Measurements from ENCODE around the gene ALCAM.
A peak's percentile ranks its signal among the peaks of the same experiment; 100 is the strongest.
"Not testable (repeated sequence)": the region's sequence is repeated elsewhere in the genome, so short reads cannot be mapped to it uniquely, and the experiment has no call there.

ALCAM gene

DNA sequence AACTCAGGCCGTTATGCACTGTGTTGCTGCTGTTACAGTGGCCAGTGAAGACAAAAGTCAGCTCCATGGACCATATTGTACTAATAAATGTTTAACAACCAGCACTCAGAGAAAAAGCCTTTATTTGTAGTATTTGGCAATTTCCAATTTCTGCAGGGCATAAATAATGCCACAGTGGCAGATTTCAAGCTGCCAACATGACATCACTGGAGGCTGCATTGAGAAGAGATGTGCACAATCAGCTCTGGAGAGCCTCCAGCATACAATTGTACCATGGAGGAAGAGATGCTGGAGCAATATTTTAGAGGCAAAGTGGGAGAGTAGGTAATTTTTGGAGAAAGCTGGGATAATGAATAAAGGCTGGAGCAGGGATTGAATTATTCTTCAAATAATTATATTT lies 9.7 kb upstream of the ALCAM start:
- DNase-seq, result no peak

DNA sequence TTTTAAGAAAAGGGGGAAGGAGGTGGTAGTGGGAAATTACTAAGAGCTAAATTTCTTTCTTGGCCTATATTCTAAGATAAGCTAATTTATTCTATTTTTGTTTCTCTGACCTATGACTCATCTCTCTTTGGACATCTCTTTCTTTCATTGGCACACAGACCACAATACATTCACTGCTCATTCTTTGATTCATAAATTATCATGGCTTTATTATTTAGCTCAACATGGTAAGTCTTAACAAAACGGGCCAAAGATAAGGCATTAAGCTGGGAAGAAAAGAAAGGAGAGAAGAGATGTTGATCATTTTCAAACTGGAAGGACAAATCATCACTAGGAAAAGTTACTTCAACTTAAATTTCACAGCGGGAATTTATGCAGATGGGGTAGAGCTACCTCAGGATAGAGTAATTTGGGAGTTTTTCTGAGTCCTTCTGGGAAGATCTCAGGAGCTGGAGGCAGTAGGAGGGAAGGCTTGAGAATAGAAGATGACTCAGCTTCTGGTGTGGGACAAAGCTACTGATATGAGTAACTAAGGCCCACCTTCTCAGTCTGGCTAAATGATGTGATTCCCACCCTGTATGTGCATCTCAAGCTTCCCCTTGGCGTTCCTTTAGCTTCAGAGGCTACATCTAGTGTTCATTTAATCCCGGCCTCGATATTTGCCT lies 7.5 kb upstream of the ALCAM start:
- no peak for DNase-seq

- DNase-seq, result no peak
These were observed 6.7 kb upstream of the ALCAM start for GRCh38 chr3:105360003-105360402.

GRCh38 chr3:105362021-105362665 lies 4.6 kb upstream of the ALCAM start:
- DNase-seq, result no peak

DNA sequence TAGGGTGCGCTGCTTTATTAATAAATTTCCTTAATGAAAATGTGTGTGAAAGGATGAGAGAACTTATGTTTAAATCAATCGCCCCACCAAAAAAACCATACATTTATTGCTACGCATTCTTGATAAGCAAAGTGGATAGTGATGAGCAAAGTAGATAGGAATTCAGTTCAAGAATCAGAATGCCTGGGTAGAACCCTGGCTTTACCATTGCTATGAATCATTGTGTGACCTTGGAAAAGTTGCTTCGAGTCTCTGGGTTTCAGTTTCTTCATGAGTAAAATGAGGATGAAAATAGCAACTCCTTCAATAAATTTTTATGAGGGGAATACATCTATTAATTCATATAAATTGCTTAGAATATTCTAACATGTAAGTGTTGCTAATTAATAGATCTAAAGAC lies 2.6 kb upstream of the ALCAM start:
- no peak for DNase-seq

- no peak for DNase-seq
These were observed 1.7 kb upstream of the ALCAM start for GRCh38 chr3:105365081-105365390.

GRCh38 chr3:105365391-105366325 lies 1.1 kb upstream of the ALCAM start:
- DNase-seq, result peak in 1 of 2 experiments; percentile 31

DNA sequence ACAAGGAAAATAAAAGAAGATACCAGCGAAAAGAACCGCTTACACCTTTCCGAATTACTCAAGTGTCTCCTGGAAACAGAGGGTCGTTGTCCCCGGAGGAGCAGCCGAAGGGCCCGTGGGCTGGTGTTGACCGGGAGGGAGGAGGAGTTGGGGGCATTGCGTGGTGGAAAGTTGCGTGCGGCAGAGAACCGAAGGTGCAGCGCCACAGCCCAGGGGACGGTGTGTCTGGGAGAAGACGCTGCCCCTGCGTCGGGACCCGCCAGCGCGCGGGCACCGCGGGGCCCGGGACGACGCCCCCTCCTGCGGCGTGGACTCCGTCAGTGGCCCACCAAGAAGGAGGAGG lies 325 bp downstream of the ALCAM start:
- no peak for DNase-seq

DNA sequence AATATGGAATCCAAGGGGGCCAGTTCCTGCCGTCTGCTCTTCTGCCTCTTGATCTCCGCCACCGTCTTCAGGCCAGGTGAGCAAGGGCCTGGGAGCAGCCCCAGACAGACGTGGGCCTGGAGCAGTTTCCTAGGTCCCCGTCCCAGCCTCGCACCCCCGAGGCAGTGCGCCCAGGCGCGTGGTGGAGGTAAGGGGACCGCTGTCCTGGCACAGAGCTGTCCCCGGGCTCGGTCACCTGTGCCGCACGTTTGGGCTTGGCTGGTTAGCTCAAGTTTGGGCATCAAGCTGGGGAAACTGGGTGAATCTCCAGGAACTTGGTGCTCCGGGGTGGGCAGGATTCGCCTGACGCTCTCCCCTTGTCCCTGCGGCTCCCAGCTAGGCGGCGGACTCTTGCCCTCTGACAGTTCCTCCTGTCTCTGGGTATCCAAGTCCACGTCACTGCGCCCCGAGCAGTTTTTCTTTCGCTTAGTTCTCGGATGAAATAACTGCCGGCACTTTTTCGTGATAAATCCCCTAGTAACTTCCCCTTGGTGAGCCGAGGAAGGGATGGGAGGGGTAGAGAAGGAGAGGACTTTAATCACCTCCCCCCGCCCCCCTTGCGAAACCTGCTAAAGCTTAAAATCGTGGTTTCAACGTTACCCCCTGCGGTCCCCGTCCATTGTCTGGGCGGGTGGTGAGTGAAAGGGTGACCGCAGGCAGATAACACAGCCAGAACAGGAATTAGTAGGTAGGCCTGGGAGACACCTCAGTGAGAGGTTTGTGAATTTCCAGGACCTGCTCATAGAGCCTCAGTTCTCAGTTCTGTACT lies 901 bp downstream of the ALCAM start:
- DNase-seq, result peak in 1 of 2 experiments; percentile 25

- DNase-seq, result peak in 1 of 2 experiments; percentile 38
These were observed 2.1 kb downstream of the ALCAM start for GRCh38 chr3:105368566-105369499.

DNA sequence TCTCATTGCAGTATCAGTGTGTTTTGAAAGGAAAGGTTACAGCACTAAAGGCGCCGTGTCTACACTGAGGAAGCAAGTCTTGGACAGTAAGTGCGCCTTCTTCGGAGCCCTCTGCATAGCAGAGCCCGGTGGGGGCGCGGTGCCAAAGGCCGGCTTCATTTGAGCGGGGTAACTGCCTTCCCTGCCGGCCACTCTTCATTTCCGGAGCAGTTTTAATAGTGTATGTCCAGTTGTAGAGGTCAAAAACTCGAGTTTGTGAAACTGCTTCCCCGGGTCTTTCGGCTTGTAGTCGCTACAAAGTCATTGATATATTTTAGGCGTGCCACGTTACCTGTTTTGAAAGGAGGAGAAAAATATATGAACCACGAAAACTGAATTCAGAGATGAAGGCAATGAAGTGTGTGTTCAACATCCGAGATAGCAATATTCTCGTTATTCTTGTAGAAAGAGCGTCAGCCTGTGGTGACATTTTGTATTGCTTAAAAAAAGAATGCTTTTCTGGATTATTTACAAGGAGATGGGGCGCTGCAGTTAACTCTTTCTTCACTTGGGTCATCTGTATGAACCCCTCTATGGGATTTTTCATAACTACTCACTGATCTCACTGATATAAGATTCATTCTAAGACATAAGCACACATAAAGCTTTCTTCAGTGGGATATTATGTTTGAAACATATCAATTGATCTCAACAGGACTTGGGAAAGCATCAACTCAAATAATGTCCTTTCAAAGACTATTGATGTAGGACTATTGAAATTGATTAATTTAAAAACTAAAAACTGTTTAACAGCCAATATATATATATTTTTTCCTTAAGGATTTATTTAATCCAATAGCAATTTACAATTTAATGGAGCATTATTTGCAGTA lies 3.0 kb downstream of the ALCAM start:
- DNase-seq, result peak; percentile 28 to 74

GRCh38 chr3:105373383-105373782 lies 6.7 kb downstream of the ALCAM start:
- DNase-seq, result no peak

GRCh38 chr3:105375750-105376511 lies 9.2 kb downstream of the ALCAM start:
- no peak for DNase-seq

DNA sequence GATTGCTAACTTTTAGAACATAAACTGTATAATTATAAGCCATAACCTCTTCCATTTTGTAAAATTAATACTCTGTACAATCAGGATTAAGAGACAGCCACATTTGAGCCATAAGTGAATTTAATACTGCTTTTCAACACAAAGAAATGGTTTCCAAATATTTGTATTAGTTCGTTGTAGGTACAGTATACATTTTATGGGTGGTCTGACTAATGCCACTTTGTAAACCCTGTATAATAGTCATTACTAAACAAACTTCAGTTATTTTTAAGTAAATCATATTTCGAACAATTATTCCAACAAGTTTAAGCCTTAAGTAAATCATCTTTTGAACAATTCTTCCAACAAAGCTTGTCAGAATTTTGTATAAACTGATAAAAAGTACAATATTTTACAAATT lies 11.0 kb downstream of the ALCAM start:
- no peak for DNase-seq

GRCh38 chr3:105385179-105385578 lies 18.5 kb downstream of the ALCAM start:
- DNase-seq, result no peak

DNA sequence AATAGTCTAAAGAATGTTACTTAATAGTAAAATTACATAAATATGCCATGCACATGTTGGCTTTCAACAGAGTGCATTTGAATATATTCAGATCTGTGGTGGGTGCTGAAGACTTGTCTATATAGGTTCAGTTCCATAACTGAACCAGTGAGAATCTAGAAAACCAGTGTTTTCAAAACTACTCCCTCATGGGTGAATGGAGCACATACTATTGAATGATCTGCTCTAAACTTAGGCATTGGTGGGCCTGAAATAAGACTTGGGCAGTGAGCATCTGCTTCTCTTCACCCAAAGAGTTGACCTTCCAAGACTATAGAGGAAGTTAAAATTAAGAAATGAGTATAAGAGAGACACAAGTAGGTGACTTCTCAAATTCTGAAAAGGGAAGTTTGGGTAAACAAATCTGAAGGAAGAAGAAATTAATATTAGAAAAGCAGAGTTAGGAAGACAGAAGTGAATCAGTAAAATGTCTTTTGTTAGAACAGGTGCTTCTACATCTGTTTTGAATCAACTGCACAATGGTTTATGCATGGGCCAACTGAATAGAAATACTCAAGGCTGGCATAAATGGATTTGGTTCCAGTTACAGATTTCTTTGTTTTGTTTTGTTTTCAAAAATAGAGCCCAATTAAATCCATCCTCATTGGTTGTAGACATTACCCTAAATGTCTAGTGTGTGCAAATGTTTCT lies 19.3 kb downstream of the ALCAM start:
- DNase-seq, result no peak

- no peak for DNase-seq
These were observed 20.5 kb downstream of the ALCAM start for GRCh38 chr3:105387122-105387751.

GRCh38 chr3:105388176-105388575 lies 21.5 kb downstream of the ALCAM start:
- DNase-seq, result no peak

DNA sequence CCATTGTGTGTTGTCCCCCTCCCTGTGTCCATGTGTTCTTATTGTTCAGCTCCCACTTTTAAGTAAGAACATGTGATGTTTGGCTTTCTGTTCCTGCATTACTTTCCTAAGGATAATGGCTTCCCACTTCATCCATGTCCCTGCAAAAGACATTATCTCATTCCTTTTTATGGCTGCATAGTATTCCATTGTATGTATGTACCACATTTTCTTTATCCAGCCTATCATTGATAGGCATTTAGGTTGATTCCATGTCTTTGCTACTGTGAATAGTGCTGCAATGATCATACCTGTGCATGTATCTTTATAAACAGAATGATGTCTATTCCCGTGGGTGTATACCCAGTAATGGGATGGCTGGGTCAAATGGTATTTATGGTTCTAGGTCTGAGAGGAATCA lies 23.1 kb downstream of the ALCAM start:
- DNase-seq, result not testable (repeated sequence)
